GM12891 (cell line): ENCODE data around the gene GIT1.
A peak's percentile ranks its signal among the peaks of the same experiment; 100 is the strongest.

Experiments used
- DNase-seq: peaks from one replicate; pipeline ENCODE4 v3.0.0; 2011; ENCODE audit warnings: low spot score; ENCODE audit not compliant: insufficient read length
- FAIRE-seq: peaks from 2 replicates; lab custom pipeline; 2011; peaks lifted over from hg19 to GRCh38; lab: Jason Lieb, UNC
- PAX5 ChIP-seq: IDR thresholded peaks from 2 replicates; pipeline ENCODE4 v1.6.1; 2011; ENCODE audit warnings: low read length, moderate library complexity, mild to moderate bottlenecking; ENCODE audit not compliant: insufficient read depth, severe bottlenecking
- POLR2A ChIP-seq: IDR thresholded peaks from 2 replicates; pipeline ENCODE4 v1.6.1; 2011; ENCODE audit warnings: low read depth, low read length, control low read depth
- POLR2AphosphoS5 ChIP-seq: IDR thresholded peaks from 2 replicates; pipeline ENCODE4 v1.6.1; 2011; ENCODE audit warnings: low read depth, low read length, control low read depth
- POU2F2 ChIP-seq: IDR thresholded peaks from 2 replicates; pipeline ENCODE4 v1.6.1; 2011; ENCODE audit warnings: low read depth, mild to moderate bottlenecking, control low read depth, low read length, moderate library complexity
- SPI1 ChIP-seq: IDR thresholded peaks from 2 replicates; pipeline ENCODE4 v1.6.1; 2011; ENCODE audit warnings: low read depth, low read length, control low read depth
- TAF1 ChIP-seq: IDR thresholded peaks from 2 replicates; pipeline ENCODE4 v1.6.1; 2011; ENCODE audit warnings: low read depth, low read length, control low read depth

GIT1 gene

DNA sequence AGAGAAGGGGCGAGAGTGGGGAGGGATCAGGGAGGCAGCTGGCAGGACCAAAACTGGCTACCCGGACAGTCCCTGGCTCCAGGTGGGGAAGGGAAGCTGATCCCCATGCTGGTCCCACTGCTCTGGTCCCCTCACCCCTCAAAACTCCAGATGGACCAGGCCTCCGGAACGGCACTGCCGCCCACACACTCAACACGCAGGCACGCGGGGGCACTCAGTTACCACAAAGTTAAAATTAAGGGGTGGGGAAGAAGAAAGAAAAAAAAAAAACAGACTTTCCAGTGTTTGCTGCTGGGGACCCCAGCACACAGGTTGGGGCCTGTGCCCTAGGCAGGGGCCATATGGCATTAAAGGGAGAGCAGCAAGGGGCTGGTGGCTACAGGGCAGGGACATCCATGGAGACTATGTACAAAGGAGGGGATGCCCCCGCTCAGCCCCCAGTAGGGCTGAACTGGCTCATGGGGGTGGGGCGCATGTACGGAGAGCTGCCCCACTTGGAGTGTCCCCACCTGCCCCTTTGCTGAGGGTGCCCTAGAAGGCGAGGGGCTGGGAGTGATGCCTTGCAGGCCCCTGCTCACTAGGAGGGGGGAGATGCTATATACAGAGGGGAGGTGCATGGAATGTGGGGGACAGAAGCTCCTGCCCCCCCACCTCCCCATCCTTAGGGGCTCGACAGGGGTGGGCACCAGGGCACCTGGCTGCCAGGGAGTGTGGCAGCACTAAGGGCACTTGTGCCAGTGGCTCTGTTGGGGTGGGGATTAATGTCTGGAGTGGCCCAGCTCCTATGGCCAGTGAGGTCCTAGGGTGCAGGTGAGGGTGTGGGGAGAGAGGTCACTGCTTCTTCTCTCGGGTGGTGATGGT is 15.3 kb downstream of the GIT1 start:
- no peak for TF ChIP-seq PAX5
- TF ChIP-seq TAF1, result no peak
- no peak for TF ChIP-seq POLR2AphosphoS5
- no peak for TF ChIP-seq POU2F2
- TF ChIP-seq POLR2A, result no peak
- no peak for TF ChIP-seq SPI1
- DNase-seq, result no peak
- FAIRE-seq, result no peak

DNA sequence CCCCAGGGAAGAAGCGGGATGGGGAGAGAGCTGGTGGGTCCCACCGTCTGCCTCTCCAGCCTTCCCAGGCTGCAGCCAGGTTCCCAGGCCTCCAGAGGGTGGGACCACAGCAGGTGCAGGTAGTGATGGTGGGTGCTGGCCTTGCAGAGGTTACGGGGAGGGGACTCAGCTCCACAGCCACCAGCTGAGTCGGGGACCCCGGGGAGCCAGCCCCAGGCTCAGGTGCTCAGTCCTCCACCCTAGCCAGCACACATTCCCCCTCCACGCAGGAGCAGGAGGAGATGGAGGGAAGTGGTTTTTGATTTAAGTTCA is 15.9 kb downstream of the GIT1 start:
- DNase-seq, result no peak
- TF ChIP-seq POLR2A, result no peak
- no peak for TF ChIP-seq POU2F2
- no peak for TF ChIP-seq POLR2AphosphoS5
- TF ChIP-seq TAF1, result no peak
- TF ChIP-seq PAX5, result no peak
- no peak for TF ChIP-seq SPI1
- FAIRE-seq, result no peak

DNA sequence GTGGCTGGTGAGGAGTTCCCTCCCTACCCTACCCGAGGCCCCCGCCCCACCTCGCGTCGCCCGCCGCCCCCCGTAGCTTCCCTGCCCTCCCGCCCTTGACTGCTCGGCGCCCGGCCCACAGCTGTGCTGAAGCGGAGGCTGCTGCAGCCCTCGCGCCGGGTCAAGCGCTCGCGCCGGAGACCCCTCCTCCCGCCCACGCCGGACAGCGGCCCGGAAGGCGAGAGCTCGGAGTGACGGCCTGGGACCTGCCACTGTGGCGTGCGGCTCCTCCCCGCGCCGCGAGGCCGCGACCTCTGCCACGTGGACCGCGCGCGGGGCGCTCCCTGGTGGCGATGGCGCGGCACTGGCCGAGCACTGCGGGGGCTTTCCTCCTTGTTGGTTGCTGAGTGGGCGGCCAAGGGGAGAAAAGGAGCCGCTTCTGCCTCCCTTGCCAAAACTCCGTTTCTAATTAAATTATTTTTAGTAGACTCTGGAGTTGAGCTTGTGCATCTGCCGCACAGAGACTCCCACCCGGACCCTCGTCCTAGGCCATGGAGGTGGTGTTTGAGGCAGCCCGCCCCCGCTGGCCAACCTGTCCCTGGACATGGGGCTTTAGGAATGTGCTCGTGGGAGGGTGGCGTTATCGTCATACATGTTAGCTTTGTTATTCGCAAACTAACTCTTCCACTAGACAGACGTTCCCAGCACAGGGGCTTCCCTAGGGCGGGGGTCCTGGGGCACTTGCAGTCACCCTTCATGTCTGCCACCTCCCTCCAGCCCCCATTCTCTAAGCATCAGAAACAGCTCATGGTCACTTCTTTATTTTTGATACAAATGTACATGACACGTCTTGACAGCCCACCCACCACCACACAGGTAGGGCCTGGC is 16.5 kb downstream of the GIT1 start:
- peak; percentile 88 for FAIRE-seq

DNA sequence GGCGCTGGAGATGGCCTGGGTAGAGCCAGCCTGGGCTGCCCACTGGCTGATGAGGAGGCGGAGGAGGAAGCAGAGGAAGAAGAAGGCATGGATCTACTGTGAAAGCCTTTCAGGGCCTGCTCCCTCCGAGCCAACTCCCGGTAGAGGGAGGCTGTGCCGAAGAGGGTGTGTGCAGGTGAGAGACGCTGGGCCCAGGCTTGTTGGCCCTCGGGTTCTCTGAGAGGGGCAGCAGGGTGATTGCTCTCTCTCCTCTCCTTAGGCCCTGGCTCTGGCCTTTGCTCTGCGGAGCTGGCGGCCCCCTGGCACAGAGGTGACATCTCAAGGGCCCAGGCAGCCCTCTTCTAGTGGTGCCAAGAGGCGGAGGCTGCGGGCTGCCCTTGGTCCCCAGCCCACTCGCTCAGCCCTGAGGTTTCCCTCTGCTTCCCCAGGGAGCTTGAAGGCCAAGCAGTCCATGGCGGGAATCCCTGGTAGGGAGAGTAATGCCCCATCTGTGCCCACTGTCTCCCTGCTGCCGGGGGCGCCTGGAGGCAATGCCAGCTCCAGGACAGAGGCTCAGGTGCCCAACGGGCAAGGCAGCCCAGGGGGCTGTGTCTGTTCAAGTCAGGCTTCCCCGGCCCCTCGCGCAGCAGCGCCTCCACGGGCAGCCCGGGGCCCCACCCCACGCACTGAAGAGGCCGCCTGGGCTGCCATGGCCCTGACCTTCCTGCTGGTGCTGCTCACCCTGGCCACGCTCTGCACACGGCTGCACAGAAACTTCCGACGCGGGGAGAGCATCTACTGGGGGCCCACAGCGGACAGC is 17.4 kb downstream of the GIT1 start:
- TF ChIP-seq SPI1 (no peak), POLR2AphosphoS5 (no peak), POU2F2 (no peak), POLR2A (no peak), TAF1 (no peak), PAX5 (no peak)
- no peak for DNase-seq
- no peak for FAIRE-seq

More for the DNA sequence above, 16.5 kb downstream of the GIT1 start:
- DNase-seq, result peak; percentile 78
- TF ChIP-seq PAX5, result no peak
- 0 out of 2 replicates have a peak, but pooled peaks have one; percentile 15 for TF ChIP-seq POU2F2
- no peak for TF ChIP-seq POLR2A

DNA sequence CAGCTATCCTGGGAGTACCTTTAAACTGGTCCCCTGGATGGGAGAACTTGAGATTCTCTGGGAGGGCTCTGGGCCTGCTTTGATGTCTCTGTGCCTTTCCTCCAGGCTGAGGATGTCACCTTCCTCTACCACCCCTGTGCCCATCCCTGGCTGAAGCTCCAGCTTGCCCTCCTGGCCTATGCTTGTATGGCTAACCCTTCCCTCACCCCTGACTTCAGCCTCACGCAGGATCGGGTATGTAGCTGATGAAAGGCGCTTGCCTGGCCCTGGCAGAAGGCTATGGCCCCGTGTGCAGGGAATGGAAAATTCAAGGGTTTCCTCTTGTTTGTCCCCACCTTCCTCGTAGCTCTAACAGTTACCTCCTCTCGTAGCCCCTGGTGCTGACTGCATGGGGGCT is 18.0 kb downstream of the GIT1 start:
- TF ChIP-seq TAF1 (no peak), POU2F2 (no peak), POLR2AphosphoS5 (no peak), SPI1 (no peak), PAX5 (no peak), POLR2A (no peak)
- DNase-seq, result no peak
- FAIRE-seq, result no peak

DNA sequence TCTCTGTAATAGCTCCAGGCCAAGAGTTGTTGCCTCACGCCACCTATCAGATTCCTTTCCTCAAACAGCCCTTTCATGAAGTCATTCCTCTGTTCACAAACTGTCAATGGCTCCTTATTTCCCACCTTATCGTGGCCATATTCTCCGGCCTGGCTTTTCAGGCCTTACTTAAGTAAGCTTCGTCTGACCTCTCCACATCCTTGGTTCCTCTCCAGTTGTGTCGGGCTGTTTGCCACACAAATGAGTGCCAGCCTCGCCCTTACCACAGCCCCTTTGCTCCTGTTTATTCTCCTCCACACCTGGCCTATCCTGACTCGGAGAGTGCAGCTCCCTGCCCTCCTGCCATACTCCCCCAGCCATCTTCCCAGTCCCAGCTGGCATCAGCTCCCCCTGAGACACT is 18.9 kb downstream of the GIT1 start:
- TF ChIP-seq POLR2AphosphoS5, result no peak
- no peak for TF ChIP-seq TAF1
- TF ChIP-seq POLR2A, result no peak
- TF ChIP-seq POU2F2, result no peak
- no peak for TF ChIP-seq PAX5
- TF ChIP-seq SPI1, result no peak
- DNase-seq (no peak), FAIRE-seq (no peak)

DNA sequence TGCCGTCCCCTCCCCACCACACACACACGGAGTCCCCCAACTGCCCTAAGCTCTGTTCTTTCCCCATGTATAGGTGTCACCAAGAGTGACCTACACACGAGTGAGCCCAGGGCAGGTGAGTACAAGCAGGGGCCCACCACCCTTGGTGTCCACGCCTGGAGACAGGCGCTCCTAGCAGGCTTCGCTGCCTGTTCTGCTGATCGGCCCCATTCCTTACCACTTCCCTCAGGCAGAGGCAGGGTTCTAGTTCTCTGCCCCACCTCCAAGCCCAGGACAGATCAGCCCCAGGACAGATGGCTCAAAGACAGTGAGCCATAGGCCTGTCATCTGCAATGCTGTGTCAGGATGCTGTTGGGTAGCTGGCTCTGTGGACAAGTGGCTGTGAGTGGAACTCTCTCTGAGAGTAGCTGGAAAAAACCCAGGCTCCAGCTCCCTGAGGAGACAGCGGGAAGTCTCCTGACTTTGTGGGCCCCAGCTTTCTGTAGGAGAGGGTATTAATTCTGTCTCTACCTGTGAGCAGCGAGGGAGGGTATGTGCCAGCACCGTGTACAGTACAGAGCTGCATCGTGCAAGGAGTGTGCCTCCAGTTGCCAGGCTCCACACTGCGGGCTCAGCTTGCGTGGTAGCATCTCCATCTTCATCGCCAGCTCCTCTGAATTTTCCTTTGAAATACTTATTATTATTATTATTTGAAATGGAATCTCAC is 20.1 kb downstream of the GIT1 start:
- DNase-seq (no peak), FAIRE-seq (peak; percentile 20)
- no peak for TF ChIP-seq PAX5
- no peak for TF ChIP-seq POLR2A

DNA sequence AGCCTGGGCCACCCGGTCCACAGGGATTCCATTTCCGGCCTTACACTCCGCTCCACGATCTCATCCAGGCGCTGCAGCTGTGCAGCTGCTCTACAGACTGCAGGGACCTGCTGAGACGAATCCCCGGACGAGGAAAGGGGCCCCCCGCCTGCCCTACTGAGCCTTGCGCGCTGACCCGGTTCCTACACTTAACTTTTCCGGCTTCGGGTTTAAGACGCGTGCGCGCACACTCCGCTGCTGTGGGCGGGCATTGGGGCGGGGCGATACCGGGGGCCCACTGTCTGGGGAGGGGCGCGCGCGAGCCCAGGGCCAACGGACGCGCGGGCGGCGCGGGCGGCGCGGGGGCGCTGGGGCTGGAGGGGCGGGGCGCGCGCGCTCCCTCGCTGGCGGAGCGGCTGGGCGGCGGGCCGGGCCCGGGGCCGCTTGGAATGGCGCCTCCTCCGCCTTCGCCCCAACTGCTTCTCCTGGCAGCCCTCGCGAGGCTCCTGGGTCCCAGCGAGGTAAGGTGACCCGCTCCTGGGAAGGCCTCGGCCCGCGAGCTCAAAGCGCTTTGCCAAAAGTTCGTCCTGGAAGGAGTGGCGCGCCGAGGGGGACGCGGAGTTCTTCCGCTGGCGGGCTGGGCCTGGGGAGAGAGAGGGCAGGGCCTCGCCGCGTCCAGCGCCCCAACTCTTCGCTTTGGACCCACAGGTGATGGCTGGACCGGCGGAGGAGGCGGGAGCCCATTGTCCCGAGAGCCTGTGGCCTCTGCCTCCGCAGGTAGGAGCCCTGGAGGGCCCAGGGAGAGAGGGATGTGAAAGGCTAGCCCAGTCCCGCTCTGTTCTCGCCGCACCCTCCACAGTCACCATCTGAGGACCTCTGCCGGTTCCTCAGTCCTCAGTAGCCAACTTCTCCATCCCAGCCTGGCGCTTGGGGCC is 20.9 kb downstream of the GIT1 start, which contains the start of gene TP53I13:
TSS of gene TP53I13 (plus strand) at position 371 of the 914 bp plus-strand sequence. CDS start at position 429, 58 bp downstream.
- peak; percentile 3; the same call in 1 of the 2 replicates for TF ChIP-seq TAF1
- no peak for TF ChIP-seq POLR2A
- no peak for TF ChIP-seq POU2F2
- 0 out of 2 replicates have a peak, but pooled peaks have one; percentile 31 for TF ChIP-seq POLR2AphosphoS5
- peak; percentile 92 for FAIRE-seq

More for the DNA sequence above, 20.9 kb downstream of the GIT1 start, which contains the start of gene TP53I13:
- DNase-seq, result peak; percentile 84
